GM12878 (cell line): ENCODE results near the gene MEGF11. TPM values are rescaled to one million over a fixed set of nuclear protein-coding genes. Genes with fewer than 3 reads are reported as not detected.

Experiments used
- ATAC-seq: fragments of 200-7000 bp; cut with Tn5 transposase; 3 replicates; pipeline ENCODE4 v1.9.1; 2020; ENCODE audit warnings: mild to moderate bottlenecking, moderate library complexity
- BruUV-seq: library from RNA; stranded (reverse); fragments of 400-500 nt; replicated peaks from 2 replicates; lab custom pipeline; 2021; lab: Mats Ljungman, UMichigan
- CTCF ChIA-PET: fragments of 300-600 bp; sonication (Branson Sonifier 250); formaldehyde crosslinking; extraction: SDS; loops from one replicate; lab custom pipeline; 2021; ENCODE audit warnings: inconsistent platforms; lab: Yijun Ruan, JAX
- POLR2A ChIA-PET: fragments of 350-600 bp; formaldehyde crosslinking; extraction: SDS; loops from one replicate; lab custom pipeline; 2021; ENCODE audit warnings: inconsistent platforms; lab: Charles Lee
- RAD21 ChIA-PET: fragments of 300-600 bp; sonication (Branson Sonifier 250); formaldehyde crosslinking; loops from one replicate; lab custom pipeline; 2023; ENCODE audit warnings: antibody characterized with exemption; ENCODE audit not compliant: unreplicated experiment; lab: Charles Lee
- SMC1A ChIA-PET: fragments of 300-600 bp; sonication (Branson Sonifier 250); formaldehyde crosslinking; loops from one replicate; lab custom pipeline; 2023; ENCODE audit not compliant: unreplicated experiment, uncharacterized antibody; lab: Charles Lee
- DNase-seq: peaks from one replicate; pipeline ENCODE4 v3.0.0-alpha.2; 2011; ENCODE audit warnings: low read depth, low spot score
- FAIRE-seq: peaks from 3 replicates; lab custom pipeline; 2011; peaks lifted over from hg19 to GRCh38; lab: Jason Lieb, UNC
- H2AFZ ChIP-seq: 2 replicates; pipeline ENCODE4 v1.6.0; 2011; ENCODE audit warnings: low read depth, low read length, control low read depth; ENCODE audit not compliant: control insufficient read depth
- H3K27ac ChIP-seq: 2 replicates; pipeline ENCODE4 v1.5.1; 2011; ENCODE audit warnings: control low read depth; ENCODE audit not compliant: control insufficient read depth, insufficient read depth
- H3K27me3 ChIP-seq, 2 experiments: replicated peaks in 1 of 2; 2 replicates each; pipeline versions ENCODE4 v1.6.0 to v1.6.1; 2011; ENCODE audit warnings: low read length in 1 of 2; ENCODE audit not compliant: control insufficient read depth in 2 of 2, insufficient read depth in 2 of 2
- H3K36me3 ChIP-seq, 2 experiments: 2 replicates each; pipeline ENCODE4 v1.5.1; 2011; ENCODE audit warnings: low read length in 1 of 2; ENCODE audit not compliant: control insufficient read depth in 2 of 2, insufficient read depth in 2 of 2
- H3K4me1 ChIP-seq: 2 replicates; pipeline ENCODE4 v1.6.1; 2011; ENCODE audit warnings: mild to moderate bottlenecking, low read length, moderate library complexity, mixed read lengths; ENCODE audit not compliant: control insufficient read depth, insufficient read depth
- H3K4me2 ChIP-seq: 2 replicates; pipeline ENCODE4 v1.6.0; 2011; ENCODE audit warnings: control low read depth; ENCODE audit not compliant: control insufficient read depth, insufficient read depth
- H3K4me3 ChIP-seq: fragments of 200-600 bp; sonication (generic); 2 replicates; pipeline ENCODE4 v1.5.1; 2016
- H3K79me2 ChIP-seq: 2 replicates; pipeline ENCODE4 v1.6.0; 2011; ENCODE audit warnings: low read length; ENCODE audit not compliant: control insufficient read depth, insufficient read depth
- H3K9ac ChIP-seq: 2 replicates; pipeline ENCODE4 v1.8.0; 2011; ENCODE audit warnings: low read length, control low read depth, mixed read lengths; ENCODE audit not compliant: control insufficient read depth, insufficient read depth
- H3K9me3 ChIP-seq: replicated peaks from 3 replicates; pipeline ENCODE4 v1.5.1; 2011; ENCODE audit warnings: mild to moderate bottlenecking, low read length; ENCODE audit not compliant: control insufficient read depth, insufficient read depth
- H4K20me1 ChIP-seq: 2 replicates; pipeline ENCODE4 v1.6.0; 2011; ENCODE audit not compliant: control insufficient read depth, insufficient read depth
- BHLHE40 ChIP-seq, 2 experiments: fragments of 450-650 bp in 1 of 2; IDR thresholded peaks; 2 replicates each; pipeline ENCODE4 v1.6.1; 2011 to 2017; ENCODE audit warnings: low read depth in 2 of 2, borderline replicate concordance in 1 of 2, improper control_type of control experiment in 1 of 2, low read length in 1 of 2, mild to moderate bottlenecking in 1 of 2
- MEF2B ChIP-seq: fragments of 450-650 bp; IDR thresholded peaks from 2 replicates; pipeline ENCODE4 v1.6.1; 2018; ENCODE audit warnings: mild to moderate bottlenecking, moderate library complexity; ENCODE audit not compliant: partially characterized antibody, poor library complexity, severe bottlenecking
- RAD21 ChIP-seq: IDR thresholded peaks from 2 replicates; pipeline ENCODE4 v1.6.1; 2011; ENCODE audit warnings: mild to moderate bottlenecking, low read depth, low read length, moderate library complexity; ENCODE audit not compliant: insufficient read depth
- SIX5 ChIP-seq: IDR thresholded peaks from 2 replicates; pipeline ENCODE4 v1.6.1; 2011; ENCODE audit warnings: mild to moderate bottlenecking, low read depth, low read length, moderate library complexity; ENCODE audit not compliant: severe bottlenecking
- SMC3 ChIP-seq: IDR thresholded peaks from 2 replicates; pipeline ENCODE4 v1.6.1; 2011; ENCODE audit warnings: low read length, improper control_type of control experiment, borderline replicate concordance
- SUPT20H ChIP-seq: IDR thresholded peaks from 2 replicates; pipeline ENCODE4 v1.6.1; 2011; ENCODE audit warnings: low read depth, mild to moderate bottlenecking, low read length, moderate library complexity, borderline replicate concordance; ENCODE audit not compliant: control insufficient read depth
- WGBS: methylation state at CpG from one replicate; pipeline ENCODE4 v1.1.6; 2016; ENCODE audit warnings: low lambda C conversion rate; ENCODE audit not compliant: insufficient replicate concordance, insufficient coverage; ENCODE audit errors: missing lambda C conversion rate; 5-methylcytosine and 5-hydroxymethylcytosine counted together
- in situ Hi-C: fragments of 300-500 bp; cut with MboI; formaldehyde crosslinking; loops from 9 replicates; pipeline ENCODE4 v1.14.3; 2018; ENCODE audit warnings: mixed read lengths
- intact Hi-C: fragments of 100-400 bp; cut with micrococcal nuclease; formaldehyde crosslinking; loops from one replicate; pipeline ENCODE4 v1.14.2; 2022; ENCODE audit not compliant: unreplicated experiment
- polyA plus RNA-seq, 11 experiments: library from polyadenylated mRNA; depleted of rRNA in 4 of 11; unstranded in 6 of 11; stranded (reverse) in 5 of 11; fragments of >200 nt; fragmentation: Nextera tagmentation in 4 of 11; fragmentation: Illumina TruSeq in 1 of 11; extraction: Ambion mirVana in 4 of 11; extraction: Trizol in 1 of 11; gene quantifications; 1 replicate in 1 of 11; 2 replicates in 10 of 11; pipeline versions ENCODE4 v1.2.1 to v1.2.3, GENCODE V29; 2011 to 2016; ENCODE audit warnings: inconsistent platforms in 2 of 11, missing spikeins in 2 of 11, low read depth in 1 of 11
- total RNA-seq, 4 experiments: library from RNA; depleted of rRNA in 3 of 4; stranded (reverse); fragments of >200 nt in 3 of 4; fragmentation: Illumina TruSeq in 1 of 4; extraction: Trizol in 1 of 4; gene quantifications; 2 replicates each; pipeline versions ENCODE4 v1.2.1 to v1.2.3, GENCODE V29; 2013 to 2021
- TF ChIP-seq, protein P1 (sequence below): fragments of 450-650 bp; IDR thresholded peaks from 2 replicates; pipeline ENCODE4 v1.6.1; 2017; ENCODE audit warnings: mild to moderate bottlenecking, low read depth, inconsistent platforms; ENCODE audit not compliant: poor library complexity, severe bottlenecking
- TF ChIP-seq, protein P2 (sequence below): IDR thresholded peaks from 2 replicates; pipeline ENCODE4 v1.6.1; 2011; ENCODE audit warnings: low read depth, mild to moderate bottlenecking, low read length, moderate library complexity, borderline replicate concordance; ENCODE audit errors: extremely low read depth
- TF ChIP-seq, protein P3 (sequence below): fragments of 450-650 bp; IDR thresholded peaks from 2 replicates; pipeline ENCODE4 v1.6.1; 2017; ENCODE audit warnings: mild to moderate bottlenecking
- TF ChIP-seq, protein P4 (sequence below), 3 experiments: IDR thresholded peaks in 2 of 3; conservative IDR thresholded peaks in 1 of 3; 2 replicates each; pipeline ENCODE4 v1.5.1; 2011; ENCODE audit warnings: low read depth in 3 of 3, low read length in 3 of 3, mild to moderate bottlenecking in 3 of 3, control low read depth in 2 of 3, moderate library complexity in 2 of 3, inconsistent platforms in 1 of 3, mixed read lengths in 1 of 3; ENCODE audit not compliant: control insufficient read depth in 2 of 3, insufficient read depth in 1 of 3; ENCODE audit errors: extremely low read depth in 1 of 3

Gene MEGF11
- total and polyA plus RNA-seq, 10 of the 15 experiments (the other 5 are each of a cell fraction or from before 2014, with no cell fraction given): 0.03 to 1.7 (median 0.49) TPM

GRCh38 chr15:65982627-65983322 is 270.8 kb downstream of the MEGF11 start (continued):
- no peak for TF ChIP-seq SIX5
- TF ChIP-seq SUPT20H: no peak

GRCh38 chr15:65981837-65982626 is 271.5 kb downstream of the MEGF11 start:
- WGBS: 2% methylated on average over 42 of the region's 42 CpGs
- Histone ChIP-seq H3K27ac (no peak overlapping the region), H3K4me3 (peak overlapping the region; percentile 57; the same call in 1 of the 2 replicates), H3K4me2 (peak overlapping the region; percentile 77), H3K36me3 (no peaks in the 10 kb centered on the region), H3K4me1 (no peaks in the 10 kb centered on the region; the same call in 1 of the 2 replicates), H2AFZ (0 out of 2 replicates have a peak overlapping the region, but pooled peaks have one; percentile 54), H3K9ac (no peak overlapping the region), H4K20me1 (no peaks in the 10 kb centered on the region), H3K79me2 (no peaks in the 10 kb centered on the region), H3K9me3 (no peaks in the 10 kb centered on the region), H3K27me3 (peaks cover 0 to 1% of the 10 kb centered on the region in 2 experiments; a peak in 1 of 4 replicates)
- ChIA-PET SMC1A (interaction anchor here (1.0 to 4.6 kb wide), 2 partner anchors 61 kb away, joined by 4 to 21 read pairs; no protein-coding TSS in a partner anchor), CTCF (interaction anchor here (0.6 to 3.9 kb wide), 9 partner anchors 23 to 306 kb away, joined by 3 to 19 read pairs (median 4); no protein-coding TSS in a partner anchor), RAD21 (interaction anchor here (1.0 to 1.7 kb wide), 3 partner anchors 9 to 65 kb away, joined by 3 to 7 read pairs (median 4); no protein-coding TSS in a partner anchor), POLR2A (interaction anchor here (1.1 kb wide), 1 partner anchor 27 kb away, joined by 3 read pairs; no protein-coding TSS in a partner anchor)
- ATAC-seq: peak; percentile 94
- no peak for DNase-seq
- no peak for FAIRE-seq
- no TSS peak for BruUV-seq
- intact Hi-C loops: loop anchor here (1.0 to 10.0 kb wide), 3 partner anchors 64 to 303 kb away; no protein-coding TSS in a partner anchor
- in situ Hi-C loops: no loop called here
- TF ChIP-seq, protein P1, sequence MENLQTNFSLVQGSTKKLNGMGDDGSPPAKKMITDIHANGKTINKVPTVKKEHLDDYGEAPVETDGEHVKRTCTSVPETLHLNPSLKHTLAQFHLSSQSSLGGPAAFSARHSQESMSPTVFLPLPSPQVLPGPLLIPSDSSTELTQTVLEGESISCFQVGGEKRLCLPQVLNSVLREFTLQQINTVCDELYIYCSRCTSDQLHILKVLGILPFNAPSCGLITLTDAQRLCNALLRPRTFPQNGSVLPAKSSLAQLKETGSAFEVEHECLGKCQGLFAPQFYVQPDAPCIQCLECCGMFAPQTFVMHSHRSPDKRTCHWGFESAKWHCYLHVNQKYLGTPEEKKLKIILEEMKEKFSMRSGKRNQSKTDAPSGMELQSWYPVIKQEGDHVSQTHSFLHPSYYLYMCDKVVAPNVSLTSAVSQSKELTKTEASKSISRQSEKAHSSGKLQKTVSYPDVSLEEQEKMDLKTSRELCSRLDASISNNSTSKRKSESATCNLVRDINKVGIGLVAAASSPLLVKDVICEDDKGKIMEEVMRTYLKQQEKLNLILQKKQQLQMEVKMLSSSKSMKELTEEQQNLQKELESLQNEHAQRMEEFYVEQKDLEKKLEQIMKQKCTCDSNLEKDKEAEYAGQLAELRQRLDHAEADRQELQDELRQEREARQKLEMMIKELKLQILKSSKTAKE: no peak
- TF ChIP-seq BHLHE40 (IDR thresholded peaks at IDR 0.05; ENCODE audit: borderline replicate concordance in 1 of 2, low read depth in 2 of 2, low read length in 1 of 2) (peak in 1 of 2 experiments; percentile 47; a peak in 2 of 4 replicates), SMC3 (peak; percentile 31; the same call in 1 of the 2 replicates), RAD21 (peak; percentile 54), MEF2B (no peak)
- TF ChIP-seq, protein P2, sequence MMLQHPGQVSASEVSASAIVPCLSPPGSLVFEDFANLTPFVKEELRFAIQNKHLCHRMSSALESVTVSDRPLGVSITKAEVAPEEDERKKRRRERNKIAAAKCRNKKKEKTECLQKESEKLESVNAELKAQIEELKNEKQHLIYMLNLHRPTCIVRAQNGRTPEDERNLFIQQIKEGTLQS: no peak
- TF ChIP-seq, protein P3, sequence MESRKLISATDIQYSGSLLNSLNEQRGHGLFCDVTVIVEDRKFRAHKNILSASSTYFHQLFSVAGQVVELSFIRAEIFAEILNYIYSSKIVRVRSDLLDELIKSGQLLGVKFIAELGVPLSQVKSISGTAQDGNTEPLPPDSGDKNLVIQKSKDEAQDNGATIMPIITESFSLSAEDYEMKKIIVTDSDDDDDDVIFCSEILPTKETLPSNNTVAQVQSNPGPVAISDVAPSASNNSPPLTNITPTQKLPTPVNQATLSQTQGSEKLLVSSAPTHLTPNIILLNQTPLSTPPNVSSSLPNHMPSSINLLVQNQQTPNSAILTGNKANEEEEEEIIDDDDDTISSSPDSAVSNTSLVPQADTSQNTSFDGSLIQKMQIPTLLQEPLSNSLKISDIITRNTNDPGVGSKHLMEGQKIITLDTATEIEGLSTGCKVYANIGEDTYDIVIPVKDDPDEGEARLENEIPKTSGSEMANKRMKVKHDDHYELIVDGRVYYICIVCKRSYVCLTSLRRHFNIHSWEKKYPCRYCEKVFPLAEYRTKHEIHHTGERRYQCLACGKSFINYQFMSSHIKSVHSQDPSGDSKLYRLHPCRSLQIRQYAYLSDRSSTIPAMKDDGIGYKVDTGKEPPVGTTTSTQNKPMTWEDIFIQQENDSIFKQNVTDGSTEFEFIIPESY: no peak
- TF ChIP-seq, protein P4, sequence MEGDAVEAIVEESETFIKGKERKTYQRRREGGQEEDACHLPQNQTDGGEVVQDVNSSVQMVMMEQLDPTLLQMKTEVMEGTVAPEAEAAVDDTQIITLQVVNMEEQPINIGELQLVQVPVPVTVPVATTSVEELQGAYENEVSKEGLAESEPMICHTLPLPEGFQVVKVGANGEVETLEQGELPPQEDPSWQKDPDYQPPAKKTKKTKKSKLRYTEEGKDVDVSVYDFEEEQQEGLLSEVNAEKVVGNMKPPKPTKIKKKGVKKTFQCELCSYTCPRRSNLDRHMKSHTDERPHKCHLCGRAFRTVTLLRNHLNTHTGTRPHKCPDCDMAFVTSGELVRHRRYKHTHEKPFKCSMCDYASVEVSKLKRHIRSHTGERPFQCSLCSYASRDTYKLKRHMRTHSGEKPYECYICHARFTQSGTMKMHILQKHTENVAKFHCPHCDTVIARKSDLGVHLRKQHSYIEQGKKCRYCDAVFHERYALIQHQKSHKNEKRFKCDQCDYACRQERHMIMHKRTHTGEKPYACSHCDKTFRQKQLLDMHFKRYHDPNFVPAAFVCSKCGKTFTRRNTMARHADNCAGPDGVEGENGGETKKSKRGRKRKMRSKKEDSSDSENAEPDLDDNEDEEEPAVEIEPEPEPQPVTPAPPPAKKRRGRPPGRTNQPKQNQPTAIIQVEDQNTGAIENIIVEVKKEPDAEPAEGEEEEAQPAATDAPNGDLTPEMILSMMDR (IDR thresholded peaks at IDR 0.05 in 2 of 3, conservative IDR thresholded peaks at IDR 0.05 in 1 of 3; ENCODE audit: control insufficient read depth in 2 of 3, extremely low read depth in 1 of 3, insufficient read depth in 1 of 3, low read depth in 3 of 3, low read length in 3 of 3): peak; percentile 38 to 56 (median 51)
